Mesenchymal stem cell (in vitro differentiated cells and primary cell): ENCODE results near the gene ITGAD.

Source experiments
- DNase-seq: peaks from one replicate; pipeline ENCODE4 v3.0.0-alpha.2; 2013
- H2AFZ ChIP-seq: one replicate; pipeline ENCODE4 v1.6.1; 2013; ENCODE audit warnings: low read depth, mild to moderate bottlenecking, control low read depth, inconsistent platforms, low read length, moderate library complexity
- H2AK5ac ChIP-seq: 2 replicates; pipeline ENCODE4 v1.6.1; 2013; ENCODE audit warnings: low read length, moderate library complexity, mild to moderate bottlenecking, inconsistent platforms; ENCODE audit not compliant: severe bottlenecking
- H2BK120ac ChIP-seq: one replicate; pipeline ENCODE4 v1.6.1; 2013; ENCODE audit warnings: low read depth, mild to moderate bottlenecking, inconsistent platforms, low read length, moderate library complexity
- H2BK12ac ChIP-seq, 2 experiments: one replicate each; pipeline ENCODE4 v1.6.1; 2013; ENCODE audit warnings: inconsistent platforms in 2 of 2, low read length in 2 of 2, mild to moderate bottlenecking in 2 of 2, moderate library complexity in 2 of 2, control low read depth in 1 of 2
- H2BK15ac ChIP-seq: one replicate; pipeline ENCODE4 v1.6.1; 2013; ENCODE audit warnings: mild to moderate bottlenecking, low read depth, inconsistent platforms; ENCODE audit not compliant: poor library complexity, severe bottlenecking
- H2BK5ac ChIP-seq: 2 replicates; pipeline ENCODE4 v1.6.1; 2013; ENCODE audit warnings: low read depth, mild to moderate bottlenecking, low read length, control low read depth, inconsistent platforms; ENCODE audit not compliant: poor library complexity, severe bottlenecking
- H3K14ac ChIP-seq, 2 experiments: one replicate each; pipeline ENCODE4 v1.6.1; 2013; ENCODE audit warnings: inconsistent platforms in 2 of 2, low read length in 2 of 2, control low read depth in 1 of 2, mild to moderate bottlenecking in 1 of 2, moderate library complexity in 1 of 2
- H3K18ac ChIP-seq, 2 experiments: one replicate each; pipeline ENCODE4 v1.6.1; 2013; ENCODE audit warnings: inconsistent platforms in 2 of 2, low read length in 2 of 2, control low read depth in 1 of 2, low read depth in 1 of 2, mild to moderate bottlenecking in 1 of 2
- H3K23ac ChIP-seq, 2 experiments: one replicate each; pipeline ENCODE4 v1.6.1; 2013; ENCODE audit warnings: inconsistent platforms in 2 of 2, low read length in 2 of 2, mild to moderate bottlenecking in 2 of 2, moderate library complexity in 2 of 2, control low read depth in 1 of 2
- H3K27ac ChIP-seq: 2 replicates; pipeline ENCODE4 v1.5.1; 2013; ENCODE audit warnings: mild to moderate bottlenecking, moderate library complexity, low read length, control low read depth, inconsistent platforms; ENCODE audit not compliant: poor library complexity, severe bottlenecking
- H3K27me3 ChIP-seq, 2 experiments: 2 replicates each; pipeline versions ENCODE4 v1.6.1 to v1.7.0; 2013; ENCODE audit warnings: low read length in 2 of 2, mild to moderate bottlenecking in 2 of 2, moderate library complexity in 2 of 2, control low read depth in 1 of 2, inconsistent platforms in 1 of 2; ENCODE audit not compliant: control insufficient read depth in 1 of 2, insufficient read depth in 1 of 2
- H3K36me3 ChIP-seq, 2 experiments: 2 replicates each; pipeline versions ENCODE4 v1.6.1 to v1.7.0; 2013; ENCODE audit warnings: low read length in 2 of 2, control low read depth in 1 of 2, inconsistent platforms in 1 of 2, low read depth in 1 of 2, mild to moderate bottlenecking in 1 of 2; ENCODE audit not compliant: insufficient read depth in 2 of 2, control insufficient read depth in 1 of 2
- H3K4ac ChIP-seq, 2 experiments: one replicate each; pipeline ENCODE4 v1.6.1; 2013; ENCODE audit warnings: inconsistent platforms in 2 of 2, low read length in 2 of 2, mild to moderate bottlenecking in 2 of 2, moderate library complexity in 2 of 2, control low read depth in 1 of 2, low read depth in 1 of 2
- H3K4me1 ChIP-seq: 2 replicates; pipeline ENCODE4 v1.6.1; 2013; ENCODE audit warnings: low read depth, low read length, control low read depth; ENCODE audit not compliant: control insufficient read depth, insufficient read depth
- H3K4me2 ChIP-seq: 2 replicates; pipeline ENCODE4 v1.6.1; 2013; ENCODE audit warnings: low read length, mild to moderate bottlenecking, inconsistent platforms; ENCODE audit not compliant: poor library complexity, severe bottlenecking
- H3K4me3 ChIP-seq, 2 experiments: 2 replicates each; pipeline versions ENCODE4 v1.5.1 to v1.7.0; 2013; ENCODE audit warnings: low read length in 2 of 2, mild to moderate bottlenecking in 2 of 2, control low read depth in 1 of 2, low read depth in 1 of 2; ENCODE audit not compliant: insufficient read depth in 1 of 2
- H3K79me1 ChIP-seq: replicated peaks from 2 replicates; pipeline ENCODE4 v1.6.1; 2013; ENCODE audit warnings: mild to moderate bottlenecking, control low read depth, low read length, inconsistent platforms; ENCODE audit not compliant: poor library complexity, severe bottlenecking
- H3K9ac ChIP-seq: 2 replicates; pipeline ENCODE4 v1.7.0; 2013; ENCODE audit warnings: mild to moderate bottlenecking, low read length, moderate library complexity
- H3K9me3 ChIP-seq: 2 replicates; pipeline ENCODE4 v1.7.0; 2013; ENCODE audit warnings: mild to moderate bottlenecking, low read length; ENCODE audit not compliant: control insufficient read depth
- H4K8ac ChIP-seq: one replicate; pipeline ENCODE4 v1.6.1; 2013; ENCODE audit warnings: inconsistent platforms, mild to moderate bottlenecking, low read length, moderate library complexity
- H4K91ac ChIP-seq: one replicate; pipeline ENCODE4 v1.6.1; 2013; ENCODE audit warnings: mild to moderate bottlenecking, low read length, inconsistent platforms
- WGBS: methylation state at CpG from one replicate; pipeline ENCODE4 v1.1.7; 2013; ENCODE audit warnings: mixed read lengths; 5-methylcytosine and 5-hydroxymethylcytosine counted together

Gene ITGAD

DNA sequence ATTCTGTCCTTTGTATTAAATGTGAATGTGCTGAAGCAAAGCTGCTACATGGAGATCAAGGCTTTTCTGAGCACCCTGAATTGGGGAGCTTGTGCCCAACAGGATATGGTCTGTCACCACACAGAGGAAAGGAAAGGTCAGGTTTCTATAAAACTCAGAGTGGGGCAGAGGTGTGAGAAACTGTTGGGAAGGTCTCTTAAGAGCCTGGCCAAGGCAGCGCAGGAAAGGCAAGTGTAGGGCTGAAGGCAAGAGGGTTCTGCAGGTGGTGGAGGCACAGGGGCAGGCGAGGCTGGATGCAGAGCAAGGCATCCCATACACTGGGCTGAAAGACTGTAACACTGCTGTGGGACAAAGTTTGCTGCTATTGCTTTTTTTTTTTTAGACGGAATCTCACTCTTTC lies 26.9 kb downstream of the ITGAD start:
- Histone ChIP-seq H3K14ac (no peak overlapping the region), H3K27me3 (peaks cover 10 to 37% of the 10 kb centered on the region in 2 experiments), H3K4me3 (no peak overlapping the region), H2BK120ac (no peak overlapping the region), H3K4me2 (no peak overlapping the region), H2AFZ (no peak overlapping the region), H3K79me1 (no peaks in the 10 kb centered on the region), H4K91ac (no peak overlapping the region), H3K18ac (no peak overlapping the region), H3K36me3 (no peaks in the 10 kb centered on the region), H3K23ac (no peak overlapping the region), H3K9me3 (peaks cover 24% of the 10 kb centered on the region), H2BK15ac (no peak overlapping the region), H2BK12ac (no peak overlapping the region), H3K27ac (no peak overlapping the region), H3K9ac (no peak overlapping the region), H2BK5ac (no peak overlapping the region), H4K8ac (no peak overlapping the region), H2AK5ac (no peak overlapping the region), H3K4me1 (no peaks in the 10 kb centered on the region), H3K4ac (no peak overlapping the region)
- 86% methylated on average over 3 of the region's 3 CpGs for WGBS
- no peak for DNase-seq

DNA sequence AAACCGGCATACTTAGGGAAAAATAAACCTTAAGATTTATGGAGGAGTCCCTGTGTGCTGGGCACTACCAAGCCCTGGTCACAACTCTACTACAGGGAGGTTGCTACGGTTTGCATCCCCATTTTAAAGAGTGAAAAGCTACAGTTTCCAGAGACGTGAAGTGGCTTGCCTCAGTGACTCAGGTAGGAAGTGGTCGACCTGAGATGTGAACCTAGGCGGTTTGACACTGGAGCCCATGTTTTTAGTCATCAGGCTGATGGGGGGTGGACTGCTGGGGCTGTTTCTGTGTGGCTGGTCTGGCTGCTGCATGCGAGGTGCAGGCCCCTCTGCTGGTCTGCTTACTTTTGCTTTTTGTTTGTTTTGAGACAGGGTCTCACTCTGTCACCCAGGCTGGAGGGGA lies 28.5 kb downstream of the ITGAD start:
- Histone ChIP-seq H3K9me3 (peaks cover 19% of the 10 kb centered on the region), H3K23ac (no peak overlapping the region), H3K27ac (no peak overlapping the region), H3K79me1 (no peaks in the 10 kb centered on the region), H3K36me3 (no peaks in the 10 kb centered on the region), H4K8ac (no peak overlapping the region), H4K91ac (no peak overlapping the region), H3K27me3 (peaks cover 5 to 40% of the 10 kb centered on the region in 2 experiments), H2BK120ac (no peak overlapping the region), H2BK5ac (no peak overlapping the region), H2AFZ (no peak overlapping the region), H3K4me2 (no peak overlapping the region), H3K9ac (no peak overlapping the region), H2BK12ac (no peak overlapping the region), H3K18ac (no peak overlapping the region), H3K4me3 (no peak overlapping the region), H3K14ac (no peak overlapping the region), H3K4ac (no peak overlapping the region), H2AK5ac (no peak overlapping the region), H3K4me1 (no peaks in the 10 kb centered on the region), H2BK15ac (no peak overlapping the region)
- WGBS = 51% methylated on average over 6 of the region's 6 CpGs
- no peak for DNase-seq

DNA sequence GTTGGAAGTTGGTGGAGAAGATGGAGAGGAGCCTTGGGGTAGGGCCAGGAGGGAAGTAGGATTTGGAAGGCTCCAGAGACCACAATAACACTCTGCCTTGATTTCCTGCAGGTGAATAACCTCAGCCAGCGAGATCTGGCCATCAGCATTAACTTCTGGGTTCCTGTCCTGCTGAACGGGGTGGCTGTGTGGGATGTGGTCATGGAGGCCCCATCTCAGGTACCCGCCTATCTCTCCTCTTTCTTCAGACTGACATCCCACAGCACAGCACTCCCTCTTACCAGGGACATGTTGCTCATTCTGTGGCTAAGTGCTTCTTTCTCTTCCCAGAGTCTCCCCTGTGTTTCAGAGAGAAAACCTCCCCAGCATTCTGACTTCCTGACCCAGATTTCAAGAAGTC lies 30.1 kb downstream of the ITGAD start:
- Histone ChIP-seq H2BK12ac (no peak overlapping the region), H3K4me3 (no peak overlapping the region), H3K9me3 (peaks cover 19% of the 10 kb centered on the region), H4K91ac (no peak overlapping the region), H2AFZ (no peak overlapping the region), H2BK5ac (no peak overlapping the region), H3K27ac (no peak overlapping the region), H3K4ac (no peak overlapping the region), H3K4me2 (no peak overlapping the region), H2AK5ac (no peak overlapping the region), H3K4me1 (peaks cover 3% of the 10 kb centered on the region), H2BK15ac (no peak overlapping the region), H3K18ac (no peak overlapping the region), H3K36me3 (no peaks in the 10 kb centered on the region), H3K27me3 (peaks cover 7 to 46% of the 10 kb centered on the region in 2 experiments), H2BK120ac (no peak overlapping the region), H3K23ac (no peak overlapping the region), H3K14ac (no peak overlapping the region), H3K79me1 (no peaks in the 10 kb centered on the region), H4K8ac (no peak overlapping the region), H3K9ac (no peak overlapping the region)
- 45% methylated on average over 2 of the region's 3 CpGs for WGBS
- no peak for DNase-seq

DNA sequence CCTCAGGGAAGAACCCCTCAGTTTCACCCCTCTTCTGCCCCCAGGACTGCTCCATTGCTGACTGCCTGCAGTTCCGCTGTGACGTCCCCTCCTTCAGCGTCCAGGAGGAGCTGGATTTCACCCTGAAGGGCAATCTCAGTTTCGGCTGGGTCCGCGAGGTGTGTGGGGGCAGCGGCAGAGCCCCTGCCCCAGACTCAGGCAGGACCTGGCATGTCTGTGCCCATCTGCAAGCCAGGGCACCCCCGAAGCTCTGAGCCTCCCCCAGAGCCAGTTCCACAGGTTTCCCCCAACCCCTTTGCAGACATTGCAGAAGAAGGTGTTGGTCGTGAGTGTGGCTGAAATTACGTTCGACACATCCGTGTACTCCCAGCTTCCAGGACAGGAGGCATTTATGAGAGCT lies 30.7 kb downstream of the ITGAD start:
- no peak overlapping the region for H3K14ac ChIP-seq
- H2BK5ac ChIP-seq = no peak overlapping the region
- no peak overlapping the region for H3K4ac ChIP-seq
- no peak overlapping the region for H3K27ac ChIP-seq
- peaks cover 3% of the 10 kb centered on the region for H3K4me1 ChIP-seq
- H3K36me3 ChIP-seq = no peaks in the 10 kb centered on the region
- H3K9me3 ChIP-seq = peaks cover 19% of the 10 kb centered on the region
- H3K18ac ChIP-seq = no peak overlapping the region
- no peak overlapping the region for H3K9ac ChIP-seq
- H2BK120ac ChIP-seq = no peak overlapping the region
- no peak overlapping the region for H2AFZ ChIP-seq
- DNase-seq = no peak
- no peak overlapping the region for H4K8ac ChIP-seq
- no peak overlapping the region for H3K4me2 ChIP-seq
- H3K4me3 ChIP-seq = no peak overlapping the region
- 86% methylated on average over 11 of the region's 12 CpGs for WGBS
- no peaks in the 10 kb centered on the region for H3K79me1 ChIP-seq
- H2AK5ac ChIP-seq = no peak overlapping the region
- no peak overlapping the region for H2BK15ac ChIP-seq
- no peak overlapping the region for H3K23ac ChIP-seq
- H3K27me3 ChIP-seq = peaks cover 11 to 48% of the 10 kb centered on the region in 2 experiments
- no peak overlapping the region for H2BK12ac ChIP-seq
- H4K91ac ChIP-seq = no peak overlapping the region
